ENCODE results near the gene OR10H5.
"Not testable (repeated sequence)": the region's sequence is repeated elsewhere in the genome, so short reads cannot be mapped to it uniquely, and the experiment has no call there.

Gene OR10H5, protein sequence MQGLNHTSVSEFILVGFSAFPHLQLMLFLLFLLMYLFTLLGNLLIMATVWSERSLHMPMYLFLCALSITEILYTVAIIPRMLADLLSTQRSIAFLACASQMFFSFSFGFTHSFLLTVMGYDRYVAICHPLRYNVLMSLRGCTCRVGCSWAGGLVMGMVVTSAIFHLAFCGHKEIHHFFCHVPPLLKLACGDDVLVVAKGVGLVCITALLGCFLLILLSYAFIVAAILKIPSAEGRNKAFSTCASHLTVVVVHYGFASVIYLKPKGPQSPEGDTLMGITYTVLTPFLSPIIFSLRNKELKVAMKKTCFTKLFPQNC

DNA sequence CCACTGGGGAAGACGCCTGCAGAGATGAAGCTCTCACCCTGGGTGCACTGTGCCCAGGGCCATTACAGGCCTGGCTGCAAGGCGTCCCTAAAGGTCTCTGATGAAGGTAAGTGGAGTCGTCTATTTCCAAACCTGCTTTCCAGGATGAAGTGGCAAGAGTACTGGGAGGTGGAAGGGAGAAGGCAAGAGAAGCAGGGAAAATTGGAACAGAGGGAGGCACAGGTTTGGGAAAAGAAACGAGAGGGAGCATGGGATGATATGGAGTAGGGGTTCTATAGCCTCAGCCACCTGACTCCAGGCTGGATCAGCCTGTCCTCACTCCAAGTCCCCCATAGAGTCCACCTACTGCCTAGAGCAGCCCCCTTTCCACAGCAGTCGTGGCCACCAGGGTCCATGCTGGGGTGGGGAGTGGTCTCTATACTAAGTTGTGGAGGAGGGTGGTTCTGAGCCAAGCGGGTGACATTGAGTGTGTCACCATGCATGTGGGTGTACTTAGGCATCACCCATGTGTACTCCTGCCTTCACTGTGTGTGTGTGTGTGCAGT lies at the start of gene OR10H5:
Gene OR10H5 (plus strand): TSS at position 51 of the 545 bp plus-strand sequence. CDS start 6,388 bp downstream, outside the sequence.
- Histone ChIP-seq H2AFZ (ENCODE audit: low read depth, low read length) (no peak within 1 kb of the TSS), H3K36me3 (ENCODE audit: insufficient read depth, low read length) (no peaks in the 10 kb centered on the region), H3K27me3 (ENCODE audit: insufficient read depth, low read length) (peaks cover 4% of the 10 kb centered on the region), H3K4me3 (ENCODE audit: low read length) (no peak within 1 kb of the TSS), H3K9me3 (ENCODE audit: low read length) (no peaks in the 10 kb centered on the region), H3K4me1 (ENCODE audit: insufficient read depth, low read length) (no peaks in the 10 kb centered on the region)

- Histone ChIP-seq H3K9me3 (ENCODE audit: low read length) (no peaks in the 10 kb centered on the region), H3K4me1 (ENCODE audit: insufficient read depth, low read length) (no peaks in the 10 kb centered on the region), H3K36me3 (ENCODE audit: insufficient read depth, low read length) (no peaks in the 10 kb centered on the region), H3K27me3 (ENCODE audit: insufficient read depth, low read length) (peaks cover 14% of the 10 kb centered on the region), H3K4me3 (ENCODE audit: low read length) (no peak within 1 kb of the TSS), H2AFZ (ENCODE audit: low read depth, low read length) (no peak within 1 kb of the TSS)
Observed at GRCh38 chr19:15737722-15738121, 49.7 kb upstream of the OR10H5 start, which contains the start of gene OR10H3. OR10H3 (plus strand) TSS chr19:15737985; CDS start chr19:15741393, 3,408 bp downstream.

DNA sequence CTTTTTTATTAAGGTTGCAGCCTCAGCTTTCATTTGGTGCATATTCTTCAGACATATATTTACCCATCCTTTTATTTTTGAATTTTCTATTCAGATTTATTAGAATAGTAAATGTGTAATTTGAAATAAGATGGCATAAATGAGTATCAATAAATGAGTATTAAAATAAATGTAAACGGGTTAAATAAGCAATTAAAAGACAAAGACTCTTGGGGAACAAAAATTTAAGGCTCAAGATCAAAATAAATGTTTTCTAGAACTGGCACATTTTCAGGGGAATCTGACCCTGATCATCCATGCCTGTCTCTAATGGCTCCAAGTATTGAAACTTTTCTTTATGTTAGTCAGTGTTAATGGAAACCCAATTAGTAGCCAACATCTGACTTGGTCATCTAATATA lies 46.7 kb upstream of the OR10H5 start:
- no peaks in the 10 kb centered on the region for H3K36me3 ChIP-seq (ENCODE audit: insufficient read depth, low read length)
- no peaks in the 10 kb centered on the region for H3K9me3 ChIP-seq (ENCODE audit: low read length)
- H3K27me3 ChIP-seq (ENCODE audit: insufficient read depth, low read length): no peaks in the 10 kb centered on the region
- no peak overlapping the region for H2AFZ ChIP-seq (ENCODE audit: low read depth, low read length)
- no peak overlapping the region for H3K4me3 ChIP-seq (ENCODE audit: low read length)
- H3K4me1 ChIP-seq (ENCODE audit: insufficient read depth, low read length): no peaks in the 10 kb centered on the region

GRCh38 chr19:15748239-15748638 lies 39.2 kb upstream of the OR10H5 start:
- Histone ChIP-seq H3K9me3 (ENCODE audit: low read length) (no peaks in the 10 kb centered on the region), H2AFZ (ENCODE audit: low read depth, low read length) (no peak overlapping the region), H3K36me3 (ENCODE audit: insufficient read depth, low read length) (no peaks in the 10 kb centered on the region), H3K4me1 (ENCODE audit: insufficient read depth, low read length) (no peaks in the 10 kb centered on the region), H3K4me3 (ENCODE audit: low read length) (no peak overlapping the region), H3K27me3 (ENCODE audit: insufficient read depth, low read length) (peaks cover 21% of the 10 kb centered on the region)

DNA sequence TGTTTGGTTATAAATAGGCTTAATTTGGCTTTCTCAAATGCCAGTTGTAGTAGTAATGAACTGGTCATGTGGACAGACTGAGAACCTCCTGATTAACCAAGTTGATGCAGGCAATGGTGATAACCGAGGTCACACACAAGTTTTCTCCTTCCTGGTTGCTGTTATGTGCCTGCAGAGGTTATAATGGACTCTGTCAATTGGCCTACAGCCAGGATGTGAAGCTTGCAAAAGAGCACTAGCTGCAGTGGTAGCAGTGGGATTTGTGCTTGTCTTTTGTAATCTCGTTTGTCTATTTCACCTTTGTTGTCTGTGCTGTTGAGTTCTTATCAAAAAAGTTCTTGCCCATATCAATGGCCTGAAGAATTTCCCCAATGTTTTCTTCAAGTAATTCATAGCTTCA lies 29.1 kb upstream of the OR10H5 start:
- no peaks in the 10 kb centered on the region for H3K36me3 ChIP-seq (ENCODE audit: insufficient read depth, low read length)
- no peak overlapping the region for H3K4me3 ChIP-seq (ENCODE audit: low read length)
- no peak overlapping the region for H2AFZ ChIP-seq (ENCODE audit: low read depth, low read length)
- H3K4me1 ChIP-seq (ENCODE audit: insufficient read depth, low read length): no peaks in the 10 kb centered on the region
- no peaks in the 10 kb centered on the region for H3K9me3 ChIP-seq (ENCODE audit: low read length)
- no peaks in the 10 kb centered on the region for H3K27me3 ChIP-seq (ENCODE audit: insufficient read depth, low read length)

GRCh38 chr19:15759962-15760565 lies 27.4 kb upstream of the OR10H5 start:
- Histone ChIP-seq H3K27me3 (ENCODE audit: insufficient read depth, low read length) (no peaks in the 10 kb centered on the region), H2AFZ (ENCODE audit: low read depth, low read length) (no peak overlapping the region), H3K4me3 (ENCODE audit: low read length) (no peak overlapping the region), H3K9me3 (ENCODE audit: low read length) (no peaks in the 10 kb centered on the region), H3K4me1 (ENCODE audit: insufficient read depth, low read length) (no peaks in the 10 kb centered on the region), H3K36me3 (ENCODE audit: insufficient read depth, low read length) (no peaks in the 10 kb centered on the region)

GRCh38 chr19:15769586-15769985 lies 17.9 kb upstream of the OR10H5 start:
- Histone ChIP-seq H3K36me3 (ENCODE audit: insufficient read depth, low read length) (no peaks in the 10 kb centered on the region), H3K27me3 (ENCODE audit: insufficient read depth, low read length) (no peaks in the 10 kb centered on the region), H3K9me3 (ENCODE audit: low read length) (no peaks in the 10 kb centered on the region), H3K4me3 (ENCODE audit: low read length) (no peak overlapping the region), H3K4me1 (ENCODE audit: insufficient read depth, low read length) (no peaks in the 10 kb centered on the region), H2AFZ (ENCODE audit: low read depth, low read length) (no peak overlapping the region)

GRCh38 chr19:15774159-15774558 lies 13.3 kb upstream of the OR10H5 start:
- not testable (repeated sequence) for H3K9me3 ChIP-seq (ENCODE audit: low read length); H3K4me1 ChIP-seq (ENCODE audit: insufficient read depth, low read length); H2AFZ ChIP-seq (ENCODE audit: low read depth, low read length); H3K4me3 ChIP-seq (ENCODE audit: low read length); H3K27me3 ChIP-seq (ENCODE audit: insufficient read depth, low read length); H3K36me3 ChIP-seq (ENCODE audit: insufficient read depth, low read length)

- Histone ChIP-seq H3K9me3 (ENCODE audit: low read length) (no peaks in the 10 kb centered on the region), H3K4me1 (ENCODE audit: insufficient read depth, low read length) (peaks cover 10% of the 10 kb centered on the region), H3K4me3 (ENCODE audit: low read length) (no peak overlapping the region), H3K27me3 (ENCODE audit: insufficient read depth, low read length) (no peaks in the 10 kb centered on the region), H2AFZ (ENCODE audit: low read depth, low read length) (no peak overlapping the region), H3K36me3 (ENCODE audit: insufficient read depth, low read length) (no peaks in the 10 kb centered on the region)
Observed at GRCh38 chr19:15775249-15775648, 12.2 kb upstream of the OR10H5 start.

GRCh38 chr19:15776264-15776663 lies 11.2 kb upstream of the OR10H5 start:
- Histone ChIP-seq H3K27me3 (ENCODE audit: insufficient read depth, low read length) (no peaks in the 10 kb centered on the region), H3K4me3 (ENCODE audit: low read length) (no peak overlapping the region), H3K9me3 (ENCODE audit: low read length) (no peaks in the 10 kb centered on the region), H3K36me3 (ENCODE audit: insufficient read depth, low read length) (no peaks in the 10 kb centered on the region), H3K4me1 (ENCODE audit: insufficient read depth, low read length) (peaks cover 13% of the 10 kb centered on the region), H2AFZ (ENCODE audit: low read depth, low read length) (no peak overlapping the region)

DNA sequence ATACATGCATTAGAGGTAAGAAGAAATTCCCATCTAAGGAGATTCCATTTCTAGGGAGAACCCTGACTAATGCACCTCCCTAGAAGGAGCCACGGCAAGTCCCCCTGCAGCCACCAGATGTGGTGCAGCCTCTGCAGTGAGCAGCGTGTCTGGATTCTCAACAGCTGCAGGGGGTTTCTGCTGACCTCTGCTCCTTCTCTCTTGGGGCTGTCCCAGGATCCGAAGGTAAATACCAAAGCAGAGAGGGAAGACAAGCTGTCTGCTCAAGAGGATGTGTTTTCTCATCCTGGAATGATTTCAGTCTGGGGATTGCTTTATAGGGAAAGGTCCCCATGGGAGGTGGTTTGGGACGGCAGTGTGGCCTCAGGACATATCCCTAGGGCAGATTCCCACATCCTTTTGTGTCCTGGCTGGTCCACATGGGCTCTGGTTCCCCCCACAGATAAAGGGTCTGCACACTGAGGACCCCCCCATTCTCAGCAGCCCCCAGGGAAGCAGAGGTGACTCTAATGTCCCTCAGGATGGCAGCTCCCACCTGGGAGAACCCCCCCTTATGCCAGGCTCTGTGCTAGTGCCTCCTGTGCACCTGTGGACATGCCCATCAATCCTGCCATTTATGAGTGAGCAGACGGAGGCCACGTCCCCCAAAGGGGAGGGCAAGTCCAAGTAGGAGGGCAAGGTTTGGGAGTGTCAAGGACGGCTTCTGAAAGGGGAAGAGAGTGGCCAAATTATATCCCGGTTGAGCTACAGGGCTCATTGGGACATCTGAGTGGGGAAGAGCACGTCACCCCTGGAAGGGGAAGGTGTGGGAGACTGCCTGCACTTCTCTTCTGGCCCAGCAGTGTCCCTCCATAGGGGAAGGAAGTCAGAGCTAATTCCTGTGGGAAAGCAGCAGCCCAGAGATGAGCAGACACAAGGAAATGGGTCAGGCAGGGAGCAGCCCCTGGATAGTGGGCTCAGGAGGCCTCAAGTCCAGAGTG lies 10.2 kb upstream of the OR10H5 start:
- no peak overlapping the region for H2AFZ ChIP-seq (ENCODE audit: low read depth, low read length)
- peaks cover 13% of the 10 kb centered on the region for H3K4me1 ChIP-seq (ENCODE audit: insufficient read depth, low read length)
- no peak overlapping the region for H3K4me3 ChIP-seq (ENCODE audit: low read length)
- H3K27me3 ChIP-seq (ENCODE audit: insufficient read depth, low read length): no peaks in the 10 kb centered on the region
- no peaks in the 10 kb centered on the region for H3K36me3 ChIP-seq (ENCODE audit: insufficient read depth, low read length)
- no peaks in the 10 kb centered on the region for H3K9me3 ChIP-seq (ENCODE audit: low read length)

- H3K36me3 ChIP-seq (ENCODE audit: insufficient read depth, low read length): no peaks in the 10 kb centered on the region
- no peak overlapping the region for H2AFZ ChIP-seq (ENCODE audit: low read depth, low read length)
- H3K27me3 ChIP-seq (ENCODE audit: insufficient read depth, low read length): no peaks in the 10 kb centered on the region
- no peaks in the 10 kb centered on the region for H3K9me3 ChIP-seq (ENCODE audit: low read length)
- peaks cover 13% of the 10 kb centered on the region for H3K4me1 ChIP-seq (ENCODE audit: insufficient read depth, low read length)
- H3K4me3 ChIP-seq (ENCODE audit: low read length): no peak overlapping the region
Observed at GRCh38 chr19:15779756-15780476, 7.5 kb upstream of the OR10H5 start.
